ENCODE measurements around the gene TXNL4B.

The TXNL4B gene

DNA sequence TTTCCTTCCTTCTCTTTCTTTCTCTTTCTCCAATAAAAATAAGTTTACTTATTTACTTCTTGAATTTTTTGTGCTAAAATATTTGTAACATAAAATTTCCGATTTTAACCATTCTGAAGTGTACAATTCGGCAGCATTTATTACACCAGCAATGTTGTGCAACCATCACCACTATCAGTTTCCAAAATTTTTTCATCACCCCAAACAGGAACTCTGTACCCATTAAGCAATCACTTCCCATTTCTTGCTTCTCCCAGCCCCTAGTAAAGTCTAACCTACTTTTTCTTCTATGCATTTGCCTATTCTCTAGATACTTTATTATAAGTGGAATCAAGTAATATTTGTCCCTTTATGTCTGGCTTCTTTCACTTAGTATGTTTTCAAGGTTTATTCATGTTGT is 41.6 kb downstream of the TXNL4B start:
- H3K9me3 ChIP-seq (ENCODE audit: control insufficient read depth, insufficient read depth, low read length): no peaks in the 10 kb centered on the region
- H3K4me3 ChIP-seq (ENCODE audit: low read depth, low read length): no peak overlapping the region
- H3K36me3 ChIP-seq (ENCODE audit: control insufficient read depth, insufficient read depth, low read length): no peaks in the 10 kb centered on the region

DNA sequence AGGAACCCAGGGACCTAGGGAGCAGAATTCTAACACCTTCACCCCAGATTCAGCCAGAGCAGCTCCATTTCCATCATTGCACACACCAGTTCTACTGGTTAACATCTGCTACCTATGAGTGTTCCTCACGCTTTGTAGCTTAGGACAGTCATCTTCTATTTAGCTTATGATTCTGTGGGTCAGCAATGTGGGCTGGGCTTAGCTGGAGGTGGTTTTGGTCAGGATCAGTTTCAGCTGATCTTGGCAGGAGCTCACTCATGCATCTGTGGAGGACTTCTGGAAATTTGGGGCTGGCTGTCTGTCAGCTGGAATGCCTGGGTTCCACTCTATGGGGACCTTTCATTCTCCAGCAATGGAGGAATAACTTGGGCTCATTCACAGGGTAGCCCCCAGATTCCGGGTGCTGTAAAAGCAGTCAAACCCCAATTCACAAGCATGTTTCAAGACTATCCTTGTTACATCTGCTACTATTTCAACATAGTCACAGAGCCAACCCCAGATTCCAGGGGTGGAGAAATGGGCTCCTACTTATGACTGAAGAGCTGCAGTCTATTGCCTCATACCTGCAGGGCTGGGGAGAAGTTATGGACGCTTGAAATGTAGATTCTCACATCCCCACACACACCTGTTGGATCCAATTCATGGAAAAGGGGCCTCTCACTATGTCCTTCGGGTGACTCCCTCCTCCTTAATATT is 42.5 kb downstream of the TXNL4B start:
- Histone ChIP-seq H3K4me3 (ENCODE audit: low read depth, low read length) (no peak overlapping the region), H3K27ac (ENCODE audit: low read depth, low read length) (no peak overlapping the region), H3K9ac (ENCODE audit: low read depth, low read length) (no peak overlapping the region), H3K36me3 (ENCODE audit: control insufficient read depth, insufficient read depth, low read length) (no peaks in the 10 kb centered on the region), H3K27me3 (ENCODE audit: control insufficient read depth, insufficient read depth, low read length) (no peaks in the 10 kb centered on the region), H3K4me1 (ENCODE audit: control insufficient read depth, insufficient read depth, low read length) (no peaks in the 10 kb centered on the region), H3K9me3 (ENCODE audit: control insufficient read depth, insufficient read depth, low read length) (no peaks in the 10 kb centered on the region)

More for the DNA sequence above, 41.6 kb downstream of the TXNL4B start:
- H3K4me1 ChIP-seq (ENCODE audit: control insufficient read depth, insufficient read depth, low read length): no peaks in the 10 kb centered on the region
- H3K27me3 ChIP-seq (ENCODE audit: control insufficient read depth, insufficient read depth, low read length): no peaks in the 10 kb centered on the region
- H3K9ac ChIP-seq (ENCODE audit: low read depth, low read length): no peak overlapping the region
- H3K27ac ChIP-seq (ENCODE audit: low read depth, low read length): no peak overlapping the region

DNA sequence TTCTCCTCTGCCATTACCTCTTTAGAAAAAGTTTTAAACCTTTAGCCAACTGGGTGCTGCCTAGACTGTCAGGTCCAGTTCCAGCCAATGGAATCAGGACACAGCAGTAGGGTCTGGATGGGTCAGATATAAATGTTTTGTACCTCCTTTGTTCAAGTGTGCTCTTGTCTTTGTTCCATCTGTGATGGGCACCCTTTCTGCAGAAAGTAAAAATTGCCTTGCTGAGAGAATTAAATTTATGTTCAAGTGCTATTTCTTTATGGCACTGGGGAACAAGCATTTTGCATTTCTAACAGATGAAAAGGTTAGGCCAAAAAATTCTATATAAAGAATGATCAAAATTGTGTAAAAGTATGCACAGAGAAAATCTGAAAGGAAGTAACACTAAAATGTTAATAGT is 44.3 kb downstream of the TXNL4B start:
- Histone ChIP-seq H3K27me3 (ENCODE audit: control insufficient read depth, insufficient read depth, low read length) (no peaks in the 10 kb centered on the region), H3K27ac (ENCODE audit: low read depth, low read length) (no peak overlapping the region), H3K4me1 (ENCODE audit: control insufficient read depth, insufficient read depth, low read length) (no peaks in the 10 kb centered on the region), H3K9ac (ENCODE audit: low read depth, low read length) (no peak overlapping the region), H3K9me3 (ENCODE audit: control insufficient read depth, insufficient read depth, low read length) (no peaks in the 10 kb centered on the region), H3K36me3 (ENCODE audit: control insufficient read depth, insufficient read depth, low read length) (no peaks in the 10 kb centered on the region), H3K4me3 (ENCODE audit: low read depth, low read length) (no peak overlapping the region)

DNA sequence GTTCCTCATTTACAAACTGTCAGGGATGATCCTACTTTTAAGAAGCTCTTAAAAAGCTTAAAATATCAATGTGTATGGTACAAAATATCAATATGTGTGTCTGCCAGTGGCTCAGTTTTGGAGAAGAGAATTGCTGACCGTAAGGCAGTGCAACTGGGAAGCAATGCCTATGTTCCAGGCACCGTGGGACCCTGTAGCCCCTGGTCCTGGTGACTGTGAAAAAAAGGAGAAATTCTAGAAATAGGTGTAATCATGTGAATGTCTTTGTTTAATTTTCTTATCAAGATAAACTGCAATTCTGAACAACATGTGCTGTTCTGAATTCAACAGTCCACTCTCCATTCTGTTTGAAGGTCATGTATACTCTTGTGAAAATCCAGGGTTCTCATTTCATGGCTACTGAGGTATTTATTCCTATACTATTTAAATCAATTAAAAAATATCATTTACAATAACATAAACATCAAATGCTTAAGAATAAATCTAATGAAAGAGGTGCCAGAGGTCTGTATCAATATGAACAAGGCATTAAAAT is 48.5 kb downstream of the TXNL4B start:
- H3K4me1 ChIP-seq (ENCODE audit: control insufficient read depth, insufficient read depth, low read length): no peaks in the 10 kb centered on the region

DNA sequence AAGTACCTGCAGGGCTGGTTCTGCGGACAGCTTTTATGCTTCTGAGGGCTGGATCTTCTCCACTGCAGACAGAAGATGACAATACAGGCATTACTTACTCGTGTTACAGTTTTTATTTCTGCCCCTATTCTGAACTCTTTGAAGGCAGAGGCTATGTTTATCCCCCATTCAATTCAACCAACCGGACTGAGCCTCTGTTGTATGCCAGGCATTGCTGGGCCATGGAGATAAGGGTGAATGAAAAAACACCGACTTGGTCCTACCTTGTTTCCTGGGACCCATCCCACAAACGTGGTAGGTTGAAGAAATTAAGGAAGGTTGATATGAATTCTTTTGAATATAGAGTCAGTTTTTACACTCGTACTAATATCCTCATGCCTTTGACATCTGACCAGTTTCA is 49.1 kb downstream of the TXNL4B start:
- no peaks in the 10 kb centered on the region for H3K4me1 ChIP-seq (ENCODE audit: control insufficient read depth, insufficient read depth, low read length)
- no peak overlapping the region for H3K9ac ChIP-seq (ENCODE audit: low read depth, low read length)
- no peaks in the 10 kb centered on the region for H3K9me3 ChIP-seq (ENCODE audit: control insufficient read depth, insufficient read depth, low read length)
- H3K4me3 ChIP-seq (ENCODE audit: low read depth, low read length): no peak overlapping the region
- no peaks in the 10 kb centered on the region for H3K27me3 ChIP-seq (ENCODE audit: control insufficient read depth, insufficient read depth, low read length)
- H3K27ac ChIP-seq (ENCODE audit: low read depth, low read length): no peak overlapping the region
- no peaks in the 10 kb centered on the region for H3K36me3 ChIP-seq (ENCODE audit: control insufficient read depth, insufficient read depth, low read length)

More for the DNA sequence above, 48.5 kb downstream of the TXNL4B start:
- Histone ChIP-seq H3K27ac (ENCODE audit: low read depth, low read length) (no peak overlapping the region), H3K9ac (ENCODE audit: low read depth, low read length) (no peak overlapping the region), H3K9me3 (ENCODE audit: control insufficient read depth, insufficient read depth, low read length) (no peaks in the 10 kb centered on the region), H3K27me3 (ENCODE audit: control insufficient read depth, insufficient read depth, low read length) (no peaks in the 10 kb centered on the region), H3K36me3 (ENCODE audit: control insufficient read depth, insufficient read depth, low read length) (no peaks in the 10 kb centered on the region), H3K4me3 (ENCODE audit: low read depth, low read length) (no peak overlapping the region)

DNA sequence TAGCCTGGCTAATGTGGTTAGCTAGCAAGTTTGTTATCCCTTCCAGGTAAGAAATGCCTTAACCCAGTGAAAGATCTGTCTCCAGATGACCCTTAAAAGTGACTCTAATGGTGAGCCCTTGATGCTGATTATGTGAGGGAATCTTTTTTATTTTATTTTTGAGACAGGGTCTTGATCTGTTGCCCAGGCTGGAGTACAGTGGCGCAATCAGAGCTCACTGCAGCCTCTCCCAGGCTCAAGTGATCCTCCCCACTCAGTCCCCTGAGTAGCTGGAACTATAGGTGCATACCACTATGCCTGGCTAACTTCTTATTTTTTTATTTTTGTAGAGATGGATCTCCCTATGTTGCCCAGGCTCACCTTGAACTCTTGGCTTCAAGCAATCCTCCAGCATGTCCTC is 49.9 kb downstream of the TXNL4B start:
- H3K27me3 ChIP-seq (ENCODE audit: control insufficient read depth, insufficient read depth, low read length): no peaks in the 10 kb centered on the region
- H3K27ac ChIP-seq (ENCODE audit: low read depth, low read length): no peak overlapping the region
- no peaks in the 10 kb centered on the region for H3K4me1 ChIP-seq (ENCODE audit: control insufficient read depth, insufficient read depth, low read length)
- H3K9ac ChIP-seq (ENCODE audit: low read depth, low read length): no peak overlapping the region
- no peak overlapping the region for H3K4me3 ChIP-seq (ENCODE audit: low read depth, low read length)
- H3K9me3 ChIP-seq (ENCODE audit: control insufficient read depth, insufficient read depth, low read length): no peaks in the 10 kb centered on the region
- H3K36me3 ChIP-seq (ENCODE audit: control insufficient read depth, insufficient read depth, low read length): no peaks in the 10 kb centered on the region

DNA sequence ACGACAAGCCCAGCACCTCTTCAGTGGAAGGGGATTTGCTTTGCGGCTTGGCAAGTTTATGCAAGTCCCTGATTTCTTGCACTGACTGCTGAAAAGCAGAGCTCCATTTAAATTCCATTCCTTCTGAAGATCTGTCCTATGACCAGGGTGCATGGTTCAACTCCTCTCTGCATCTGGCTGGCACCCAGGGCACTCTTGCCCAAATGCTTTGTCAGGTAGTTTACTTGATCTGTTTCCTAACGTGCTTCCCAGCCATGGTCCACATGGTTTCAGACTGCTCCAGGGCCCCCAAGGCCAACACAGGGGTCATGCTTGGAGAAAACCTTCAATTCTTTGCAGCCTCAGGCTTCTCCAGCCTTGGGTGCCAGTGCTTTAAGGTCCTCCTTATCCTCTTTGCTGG is 50.4 kb downstream of the TXNL4B start:
- Histone ChIP-seq H3K9ac (ENCODE audit: low read depth, low read length) (no peak overlapping the region), H3K36me3 (ENCODE audit: control insufficient read depth, insufficient read depth, low read length) (no peaks in the 10 kb centered on the region), H3K9me3 (ENCODE audit: control insufficient read depth, insufficient read depth, low read length) (no peaks in the 10 kb centered on the region), H3K27me3 (ENCODE audit: control insufficient read depth, insufficient read depth, low read length) (no peaks in the 10 kb centered on the region), H3K4me3 (ENCODE audit: low read depth, low read length) (no peak overlapping the region), H3K27ac (ENCODE audit: low read depth, low read length) (no peak overlapping the region), H3K4me1 (ENCODE audit: control insufficient read depth, insufficient read depth, low read length) (no peaks in the 10 kb centered on the region)

DNA sequence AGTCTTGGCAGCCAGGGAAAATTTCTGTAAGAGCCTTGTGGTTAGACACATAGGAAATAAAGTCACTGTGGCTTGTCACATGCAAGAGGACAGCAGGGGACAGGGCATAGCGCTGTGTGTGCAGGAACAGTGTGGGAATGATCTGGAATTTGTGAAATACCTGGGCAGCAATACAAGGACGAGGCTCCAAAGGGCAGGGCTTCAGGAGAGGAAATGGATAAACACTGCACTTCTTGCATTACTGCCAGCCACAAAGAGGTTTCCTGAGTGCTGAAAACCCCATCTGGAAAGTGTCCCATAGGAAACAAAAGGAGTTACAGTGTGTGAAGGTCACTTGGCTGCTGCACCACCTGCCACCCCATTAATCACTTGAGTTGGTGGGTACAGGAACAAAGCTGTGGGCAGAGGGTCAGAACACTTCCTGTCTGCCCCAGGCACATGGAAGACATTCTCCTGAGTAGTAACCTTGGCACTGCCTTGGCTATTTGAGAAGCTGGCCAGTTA is 51.2 kb downstream of the TXNL4B start:
- no peak overlapping the region for H3K27ac ChIP-seq (ENCODE audit: low read depth, low read length)

DNA sequence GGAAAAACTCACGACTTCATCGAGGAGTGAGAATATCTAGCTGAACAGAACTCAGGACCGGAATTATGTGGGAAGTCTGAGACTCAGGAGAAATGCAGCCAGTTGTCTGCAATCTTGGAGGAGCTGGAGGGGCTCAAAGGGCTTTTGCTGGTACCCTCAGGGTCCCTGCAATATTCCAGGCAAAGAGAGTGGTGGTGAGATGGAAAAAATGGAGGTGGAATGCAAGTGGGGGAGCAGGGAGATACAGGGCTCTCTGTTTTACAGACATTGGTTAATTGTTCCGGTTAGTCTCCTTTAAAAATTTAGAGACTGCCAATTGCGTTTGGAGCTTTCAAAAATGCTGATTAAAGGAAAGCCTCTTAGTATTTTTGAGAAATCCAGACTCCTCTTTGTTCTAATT is 57.3 kb downstream of the TXNL4B start:
- H3K27ac ChIP-seq (ENCODE audit: low read depth, low read length): no peak overlapping the region
- no peak overlapping the region for H3K9ac ChIP-seq (ENCODE audit: low read depth, low read length)
- no peak overlapping the region for H3K4me3 ChIP-seq (ENCODE audit: low read depth, low read length)
- peaks cover 12% of the 10 kb centered on the region for H3K4me1 ChIP-seq (ENCODE audit: control insufficient read depth, insufficient read depth, low read length)
- no peaks in the 10 kb centered on the region for H3K27me3 ChIP-seq (ENCODE audit: control insufficient read depth, insufficient read depth, low read length)
- H3K9me3 ChIP-seq (ENCODE audit: control insufficient read depth, insufficient read depth, low read length): no peaks in the 10 kb centered on the region
- no peaks in the 10 kb centered on the region for H3K36me3 ChIP-seq (ENCODE audit: control insufficient read depth, insufficient read depth, low read length)

More for the DNA sequence above, 51.2 kb downstream of the TXNL4B start:
- Histone ChIP-seq H3K36me3 (ENCODE audit: control insufficient read depth, insufficient read depth, low read length) (no peaks in the 10 kb centered on the region), H3K9ac (ENCODE audit: low read depth, low read length) (no peak overlapping the region), H3K9me3 (ENCODE audit: control insufficient read depth, insufficient read depth, low read length) (no peaks in the 10 kb centered on the region), H3K4me3 (ENCODE audit: low read depth, low read length) (no peak overlapping the region), H3K27me3 (ENCODE audit: control insufficient read depth, insufficient read depth, low read length) (no peaks in the 10 kb centered on the region), H3K4me1 (ENCODE audit: control insufficient read depth, insufficient read depth, low read length) (no peaks in the 10 kb centered on the region)
